HG03342 (cell line): ENCODE measurements around the gene OR4D11.
"Not testable (repeated sequence)": the region's sequence is repeated elsewhere in the genome, so short reads cannot be mapped to it uniquely, and the experiment has no call there.

ENCODE experiments used
- ATAC-seq: cut with Tn5 transposase; IDR thresholded peaks from one replicate; pipeline ENCODE4 v1.9.1; 2021; ENCODE audit warnings: mild to moderate bottlenecking, moderate library complexity; ENCODE audit not compliant: unreplicated experiment

OR4D11 gene

GRCh38 chr11:59547605-59548308 is 44.4 kb downstream of the OR4D11 start:
- not testable (repeated sequence) for ATAC-seq

GRCh38 chr11:59548309-59548656 is 44.9 kb downstream of the OR4D11 start:
- no peak for ATAC-seq

- ATAC-seq, result peak; percentile 91
Observed at GRCh38 chr11:59550368-59550841, 47.0 kb downstream of the OR4D11 start.

- ATAC-seq, result peak; percentile 35
Observed at GRCh38 chr11:59550842-59551658, 47.7 kb downstream of the OR4D11 start.

GRCh38 chr11:59551659-59552521 is 48.5 kb downstream of the OR4D11 start:
- no peak for ATAC-seq

- ATAC-seq, result no peak
Observed at GRCh38 chr11:59552844-59553243, 49.5 kb downstream of the OR4D11 start.

GRCh38 chr11:59553323-59553722 is 49.9 kb downstream of the OR4D11 start:
- no peak for ATAC-seq
